ENCODE measurements around the gene PCBD1.

PCBD1 gene

DNA sequence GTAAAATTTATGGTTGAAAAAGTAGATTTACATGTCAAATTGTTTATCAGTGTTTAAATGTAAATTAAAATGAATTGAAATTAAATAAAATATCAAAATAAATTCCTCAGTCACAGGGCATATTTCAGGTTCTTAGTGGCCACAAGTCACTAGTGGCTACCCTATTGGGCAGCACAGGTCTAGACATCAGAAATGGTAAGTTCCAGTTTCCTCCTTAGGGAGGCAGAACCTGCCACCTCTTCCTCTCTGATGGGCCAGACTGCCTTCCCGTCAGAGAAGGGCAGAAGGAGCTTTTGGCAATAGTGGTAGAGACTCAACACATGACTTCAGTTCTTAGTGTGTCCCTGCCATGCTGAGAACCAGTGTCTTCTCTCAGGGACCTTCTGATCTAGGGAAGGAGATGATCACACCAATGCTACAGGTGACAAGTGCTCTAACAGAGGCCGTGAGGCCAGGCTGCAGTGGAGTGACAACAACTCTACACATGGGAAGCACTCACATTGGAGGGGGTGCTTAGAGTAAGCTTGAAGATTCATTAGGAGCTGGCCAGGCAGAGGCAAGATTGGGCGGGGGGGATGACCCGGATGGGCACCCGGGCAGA lies 14.4 kb upstream of the PCBD1 start:
- no peak for DNase-seq (ENCODE audit: low read depth in 2 of 2)

DNA sequence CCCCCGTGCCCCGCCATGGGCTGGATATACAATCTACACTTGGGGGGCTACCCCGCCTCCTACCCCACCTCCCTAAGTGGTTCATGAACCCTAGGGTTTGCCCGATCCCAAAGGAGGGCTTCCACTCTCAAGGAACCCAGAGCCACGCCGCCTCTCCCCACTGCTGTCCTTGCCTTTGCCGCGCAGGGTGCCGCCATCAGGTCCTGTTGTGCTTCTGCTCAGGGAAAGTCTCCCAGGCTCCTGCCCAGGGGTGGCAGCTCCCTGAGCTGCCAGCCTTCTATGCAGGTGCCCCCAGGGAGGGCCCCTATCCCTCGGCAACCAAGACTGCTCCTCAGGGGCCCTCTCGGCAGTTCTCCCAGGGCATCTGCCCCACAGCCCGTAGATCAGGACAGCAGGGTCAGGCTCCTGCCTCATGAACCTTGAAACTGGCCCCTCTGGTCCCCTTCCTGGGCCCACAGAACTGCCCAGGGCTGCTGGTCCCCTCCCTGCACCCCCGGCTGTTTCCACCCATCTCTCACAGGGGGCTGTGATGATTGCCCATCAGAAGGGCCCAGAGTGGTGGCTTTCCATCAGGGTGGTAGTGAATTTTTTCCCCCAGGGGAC lies 13.0 kb upstream of the PCBD1 start:
- DNase-seq (ENCODE audit: low read depth in 2 of 2), result no peak

DNA sequence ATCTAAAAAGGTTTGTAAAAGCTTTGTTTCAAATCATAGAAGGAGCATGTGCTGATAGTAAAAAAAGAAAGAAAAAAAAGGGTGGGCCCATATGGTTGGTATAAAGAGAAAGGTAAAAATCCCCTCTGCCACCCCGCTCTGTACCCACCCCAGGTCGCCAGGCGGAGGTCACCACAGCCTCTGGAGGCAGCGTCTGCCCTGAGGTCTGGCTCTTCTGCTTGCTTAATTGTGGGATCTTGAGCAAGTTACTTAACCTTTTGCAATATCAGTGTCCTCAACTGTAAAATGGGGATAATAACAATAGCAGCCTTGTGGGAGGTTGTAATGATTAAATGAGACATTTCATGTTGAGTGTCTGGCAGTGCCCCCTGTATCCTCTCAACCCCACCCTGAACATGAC lies 10.7 kb upstream of the PCBD1 start:
- no peak for DNase-seq (ENCODE audit: low read depth in 2 of 2)

DNA sequence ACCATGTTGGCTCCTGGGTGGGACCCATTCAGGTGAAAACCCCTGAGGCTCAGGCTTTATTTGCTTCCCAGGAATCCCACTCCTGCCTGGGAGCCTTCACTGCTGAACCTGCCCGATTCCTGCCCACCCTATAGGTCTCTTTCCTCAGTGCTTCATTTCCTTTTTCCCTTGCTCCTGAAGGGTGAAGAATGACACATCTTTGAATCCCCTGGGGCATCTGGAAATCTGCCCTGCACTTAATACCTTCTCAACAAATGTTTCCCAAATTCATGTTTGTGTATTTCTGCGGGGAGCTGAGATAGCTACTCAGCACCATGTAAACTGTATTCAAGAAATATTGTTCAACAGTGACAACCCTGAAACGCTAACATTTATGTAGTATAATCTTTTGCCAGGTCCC lies 10.3 kb upstream of the PCBD1 start:
- DNase-seq (ENCODE audit: low read depth in 2 of 2), result no peak

DNA sequence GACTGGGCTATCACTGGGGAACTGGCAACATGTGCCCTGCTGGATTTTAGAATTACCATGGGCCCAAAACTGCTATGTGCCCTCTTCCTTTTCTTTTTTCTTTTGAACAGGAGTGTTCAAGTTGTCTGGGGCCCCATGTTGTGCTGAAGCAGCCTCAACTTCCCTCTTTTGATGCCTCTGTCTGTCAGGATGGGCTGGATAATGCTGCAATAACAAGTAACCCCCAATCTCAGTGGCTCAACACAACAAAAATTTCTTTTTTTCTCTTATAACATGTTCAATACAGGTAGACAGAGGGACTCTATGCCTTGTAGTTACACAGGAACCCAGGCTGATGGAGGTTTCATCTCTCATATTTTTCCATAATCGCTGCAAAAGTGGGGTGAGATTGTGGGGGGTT lies 8.2 kb upstream of the PCBD1 start:
- no peak for DNase-seq (ENCODE audit: low read depth in 2 of 2)

DNA sequence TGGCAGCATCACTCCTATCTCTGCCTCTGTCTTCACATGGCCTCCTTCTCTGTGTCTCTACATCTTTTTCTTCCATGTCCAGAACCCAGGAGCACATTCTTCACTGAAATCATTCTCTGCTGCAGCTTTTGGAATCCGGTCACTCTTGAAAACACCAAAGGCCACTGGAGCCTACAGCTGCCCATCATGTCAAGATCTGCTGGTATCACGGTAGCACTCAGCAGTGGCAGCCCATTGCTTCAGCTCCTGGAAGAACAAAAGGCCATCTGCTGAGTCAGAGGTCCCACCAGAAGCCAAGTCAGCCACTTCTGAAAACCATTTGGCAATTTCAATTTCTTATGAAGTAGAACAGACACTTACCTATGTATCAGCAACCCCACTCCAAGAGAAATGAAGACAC lies 6.1 kb upstream of the PCBD1 start:
- DNase-seq (ENCODE audit: low read depth in 2 of 2), result no peak

DNA sequence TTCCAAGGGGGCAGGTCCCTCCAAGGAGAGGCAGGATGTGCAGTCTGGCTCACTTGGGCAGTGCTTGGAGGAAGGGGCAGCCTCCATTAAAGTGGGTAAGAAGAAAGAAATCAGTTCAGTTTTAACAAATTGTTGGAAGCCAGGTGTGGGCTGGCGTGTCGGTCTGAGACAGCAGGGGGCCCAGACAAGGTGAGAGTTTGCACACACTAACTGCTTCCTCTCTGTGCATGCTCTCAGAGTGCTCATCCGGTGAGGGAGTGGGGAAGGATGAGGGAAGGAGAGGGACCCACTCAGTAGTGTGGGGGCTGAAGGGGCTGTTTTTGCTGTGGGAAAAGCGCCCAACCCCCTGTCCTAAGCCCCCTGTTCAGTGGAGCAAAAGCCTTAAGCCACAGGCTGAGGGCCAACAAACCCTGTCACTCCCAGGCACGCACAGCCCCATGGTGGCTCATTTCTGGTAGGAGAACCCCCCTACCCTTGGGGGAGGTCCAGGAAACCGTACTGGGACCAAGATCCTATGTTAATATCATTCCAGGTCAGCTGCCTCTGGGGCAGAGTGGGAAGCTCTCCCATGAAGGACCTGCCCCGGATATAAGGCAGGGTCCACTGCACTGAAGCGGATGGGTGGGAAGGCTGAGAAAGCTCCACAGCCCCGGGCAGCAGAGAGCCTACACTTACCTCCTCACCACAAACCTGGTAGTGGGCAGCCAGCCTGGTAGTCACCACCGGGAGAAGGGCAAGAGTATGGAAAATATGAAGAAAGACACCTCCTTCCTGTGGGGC lies 5.1 kb upstream of the PCBD1 start:
- no peak for DNase-seq (ENCODE audit: low read depth in 2 of 2)

DNA sequence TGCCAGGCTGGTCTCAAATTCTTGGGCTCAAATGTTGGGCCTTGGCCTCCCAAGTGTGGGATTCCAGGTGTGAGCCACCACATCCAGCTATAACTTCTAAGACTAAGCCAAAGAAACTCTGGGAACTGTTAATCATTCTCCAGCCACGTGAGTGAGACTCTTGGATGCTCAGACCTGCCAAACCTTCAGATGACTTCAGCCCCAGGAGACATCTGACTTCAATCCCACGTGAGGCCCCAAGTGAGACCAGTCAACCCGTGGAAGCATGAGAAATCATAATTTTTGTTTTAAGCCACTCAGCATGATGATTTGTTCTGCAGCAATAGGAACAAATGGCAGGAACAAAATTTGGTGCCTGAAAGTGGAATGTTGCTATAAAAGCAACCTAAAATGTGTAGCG lies 4.3 kb upstream of the PCBD1 start:
- DNase-seq (ENCODE audit: low read depth in 2 of 2), result no peak

DNA sequence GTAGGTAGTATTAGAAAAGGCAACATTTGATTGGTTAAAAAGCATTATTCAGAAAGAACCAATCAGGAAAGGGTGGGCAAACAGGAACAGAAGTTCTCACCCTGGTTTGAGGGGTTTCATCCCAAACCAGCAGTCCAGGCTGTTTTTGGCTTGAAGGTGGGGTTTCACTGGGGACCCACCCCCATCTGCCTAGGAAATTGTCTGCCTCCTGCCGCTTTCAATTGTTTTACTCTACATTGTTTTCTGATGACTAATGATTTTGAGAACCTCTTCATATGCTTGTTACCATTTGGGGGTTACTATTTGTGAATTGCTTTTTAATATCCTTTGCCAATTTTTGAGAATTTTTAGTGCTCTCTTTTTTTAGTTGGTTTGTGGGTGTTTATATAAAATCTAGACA lies 3.3 kb upstream of the PCBD1 start:
- no peak for DNase-seq (ENCODE audit: low read depth in 2 of 2)

DNA sequence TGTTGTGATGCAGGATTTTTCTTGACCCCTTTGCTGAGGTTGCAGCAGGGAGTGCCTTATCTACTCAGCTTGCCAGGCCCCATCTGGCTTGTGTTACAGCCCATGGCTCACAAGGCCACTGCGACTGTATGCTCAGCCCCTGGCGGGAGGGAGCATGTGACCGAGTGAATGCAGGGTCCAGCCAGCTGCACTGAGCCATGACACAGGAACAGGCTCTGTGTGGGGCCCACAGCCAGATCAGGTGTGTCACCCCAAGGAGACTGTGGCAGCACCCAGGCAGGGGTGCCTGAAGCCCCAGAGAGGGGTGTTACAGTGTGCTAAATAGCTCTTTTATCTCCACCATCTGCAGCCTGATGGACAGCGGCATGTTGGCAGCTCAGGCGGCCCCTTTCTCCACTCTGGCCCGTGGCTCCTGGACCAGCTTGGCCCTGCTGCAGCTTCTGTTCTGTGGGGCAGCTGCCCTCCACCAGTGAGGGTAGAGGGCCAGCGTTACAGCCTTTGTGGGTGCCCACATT lies 2.6 kb upstream of the PCBD1 start:
- no peak for DNase-seq (ENCODE audit: low read depth in 2 of 2)

DNA sequence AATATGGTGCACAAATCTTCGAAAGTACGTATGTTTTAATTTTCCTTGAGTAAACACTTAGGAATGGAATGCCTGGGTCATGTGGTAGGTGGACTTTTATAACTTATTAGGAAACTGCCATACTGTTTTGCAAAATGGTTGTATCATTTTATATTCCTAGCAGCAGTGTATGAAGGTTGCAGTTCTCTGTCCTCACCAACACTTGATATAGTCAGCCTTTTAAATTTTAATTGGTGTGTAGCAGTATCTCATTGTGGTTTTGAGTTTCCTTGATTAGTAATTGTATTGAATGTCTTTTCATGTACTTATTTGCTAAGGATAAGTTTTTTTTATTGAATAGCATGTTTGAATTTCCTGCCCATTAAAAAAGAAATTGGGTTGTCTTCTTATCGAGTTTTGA lies 926 bp upstream of the PCBD1 start:
- DNase-seq (ENCODE audit: low read depth in 2 of 2), result no peak

DNA sequence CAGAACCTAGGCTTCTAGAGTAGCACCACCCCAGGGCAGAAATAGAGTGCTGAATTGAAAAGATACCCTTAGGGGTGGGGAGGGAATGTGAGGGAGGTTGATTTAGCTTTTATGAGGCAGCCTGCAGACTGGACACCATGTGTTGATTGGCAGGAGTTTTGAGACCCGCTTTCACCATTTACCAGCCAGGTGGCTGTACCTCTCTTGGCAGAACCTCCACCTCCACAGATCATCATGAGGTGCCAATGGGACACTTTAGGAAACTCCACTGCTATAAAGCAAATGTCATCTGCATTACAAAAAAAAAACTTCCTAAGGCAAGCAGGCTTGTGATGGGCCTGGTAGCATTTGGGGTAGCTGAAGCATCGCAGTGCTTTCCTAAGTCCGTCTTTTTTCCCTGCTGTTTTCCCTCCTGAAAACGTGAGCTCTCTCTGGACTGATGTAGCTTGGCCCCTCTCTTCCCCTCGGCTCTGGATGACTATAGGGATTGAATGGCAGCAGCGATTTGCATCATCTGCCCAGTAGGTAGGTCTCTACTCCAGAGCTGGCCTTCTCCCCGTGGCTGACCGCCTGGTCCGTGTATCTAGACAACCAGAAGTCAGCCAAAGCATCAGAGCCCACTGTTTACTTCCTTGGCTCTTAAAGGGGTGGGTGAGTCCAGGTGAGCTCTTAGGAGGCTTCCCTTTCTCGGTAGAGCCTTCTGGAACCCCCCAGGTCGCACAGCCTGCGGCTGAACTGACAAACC lies 1.3 kb downstream of the PCBD1 start:
- DNase-seq (ENCODE audit: low read depth in 2 of 2), result no peak

DNA sequence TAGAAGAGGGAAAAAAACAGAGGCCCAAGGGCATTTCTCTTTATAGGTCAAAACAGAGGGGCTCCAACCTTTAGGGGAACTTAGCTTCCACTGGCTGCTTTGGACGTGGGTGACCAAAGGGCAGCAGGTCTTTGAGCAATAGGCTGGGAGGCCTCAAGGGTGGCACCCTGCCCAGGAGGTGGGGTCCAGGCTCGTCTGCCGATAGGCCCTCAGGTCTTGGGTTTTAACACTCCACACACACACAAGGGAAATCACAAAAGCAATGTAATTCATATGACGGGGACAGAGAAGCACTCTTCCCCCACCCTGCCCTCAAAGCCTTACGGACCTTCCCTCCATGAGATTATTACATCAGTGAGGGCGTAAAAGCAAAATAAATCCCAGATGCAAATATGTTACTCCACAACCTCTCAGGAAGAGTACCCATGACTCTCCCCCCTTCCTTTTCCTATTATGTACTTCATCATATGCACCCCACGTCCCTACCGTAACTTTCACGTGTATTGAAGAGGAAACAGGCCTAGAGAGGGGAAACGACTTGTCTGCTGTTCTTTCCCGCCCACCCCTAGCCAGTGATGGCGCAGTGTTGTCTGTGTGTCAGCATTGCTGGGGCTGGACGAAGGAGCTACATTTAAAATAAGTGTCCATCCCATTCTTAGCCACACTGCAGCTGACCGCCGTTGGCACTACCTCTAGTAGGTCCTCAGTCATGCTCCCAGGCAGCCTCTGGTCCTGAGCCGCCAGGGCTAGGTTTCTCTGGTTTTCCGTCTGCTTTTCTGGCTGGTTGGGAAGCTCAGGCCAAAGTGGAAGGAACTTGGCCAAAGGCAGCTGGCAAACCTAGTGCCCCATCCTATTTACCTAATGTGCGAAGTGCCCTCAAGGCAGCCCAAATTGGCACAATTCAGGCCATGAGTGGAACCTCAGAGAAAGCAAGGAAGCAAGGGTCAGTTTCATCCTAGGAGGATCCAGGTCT lies 2.1 kb downstream of the PCBD1 start:
- no peak for DNase-seq (ENCODE audit: low read depth in 2 of 2)

DNA sequence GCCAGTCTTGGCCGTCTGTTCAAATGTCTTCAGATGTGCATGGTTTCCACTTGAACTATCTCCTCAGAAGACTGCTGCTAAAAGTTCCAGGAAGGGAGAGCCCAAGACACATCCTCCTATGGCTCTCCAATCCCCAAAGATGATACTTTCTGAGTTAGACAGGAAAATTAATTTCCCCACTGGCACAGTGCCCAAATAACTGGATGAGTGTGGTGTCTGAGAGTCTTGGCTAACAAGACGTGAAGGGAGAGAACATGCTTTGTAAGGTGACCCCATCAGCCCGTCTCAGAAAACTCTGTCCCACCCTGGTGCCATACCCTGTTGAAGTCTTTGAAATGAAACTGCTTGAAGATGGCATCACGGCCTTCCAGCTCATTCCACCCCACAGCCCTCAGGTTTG lies 2.9 kb downstream of the PCBD1 start:
- DNase-seq (ENCODE audit: low read depth in 2 of 2), result no peak

DNA sequence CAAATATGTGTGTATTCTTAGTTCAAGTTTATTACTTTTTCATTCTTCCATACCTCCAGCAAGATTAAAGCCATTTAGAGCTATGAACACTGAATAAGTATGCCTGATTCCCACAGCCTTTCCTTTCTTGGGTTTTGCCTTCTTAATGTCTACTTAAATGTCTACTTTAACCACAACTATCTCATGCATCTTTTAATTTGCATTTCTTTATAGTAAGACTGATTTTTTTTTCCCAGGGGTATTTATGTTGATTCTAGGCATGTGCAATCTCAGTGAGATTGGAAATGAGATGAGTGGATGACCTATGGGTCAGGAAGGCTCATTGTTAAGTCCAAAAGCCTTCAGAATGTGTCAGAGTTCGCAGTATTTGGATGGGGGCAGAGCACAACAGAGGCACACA lies 3.6 kb downstream of the PCBD1 start:
- DNase-seq (ENCODE audit: low read depth in 2 of 2), result no peak

DNA sequence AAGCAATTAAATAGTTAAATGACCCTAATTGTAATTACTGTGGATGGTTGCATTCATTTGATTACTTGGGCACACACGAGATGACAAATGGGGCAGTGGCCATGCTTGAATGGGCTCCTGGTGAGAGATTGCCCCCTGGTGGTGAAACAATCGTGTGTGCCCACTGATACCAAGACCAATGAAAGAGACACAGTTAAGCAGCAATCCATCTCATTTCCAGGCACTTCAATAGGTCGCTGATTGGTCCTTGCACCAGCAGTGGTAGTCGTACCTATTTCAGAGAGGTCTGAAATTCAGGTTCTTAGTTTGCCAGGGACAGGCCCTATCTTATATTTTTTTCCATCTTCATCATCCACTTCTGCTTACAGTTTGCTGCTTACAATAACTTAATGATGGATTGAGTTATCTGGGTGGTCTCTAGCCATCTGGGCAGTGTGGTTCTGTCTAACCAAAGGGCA lies 8.3 kb downstream of the PCBD1 start:
- peak; percentile 50 to 61 for DNase-seq (ENCODE audit: low read depth in 2 of 2)

DNA sequence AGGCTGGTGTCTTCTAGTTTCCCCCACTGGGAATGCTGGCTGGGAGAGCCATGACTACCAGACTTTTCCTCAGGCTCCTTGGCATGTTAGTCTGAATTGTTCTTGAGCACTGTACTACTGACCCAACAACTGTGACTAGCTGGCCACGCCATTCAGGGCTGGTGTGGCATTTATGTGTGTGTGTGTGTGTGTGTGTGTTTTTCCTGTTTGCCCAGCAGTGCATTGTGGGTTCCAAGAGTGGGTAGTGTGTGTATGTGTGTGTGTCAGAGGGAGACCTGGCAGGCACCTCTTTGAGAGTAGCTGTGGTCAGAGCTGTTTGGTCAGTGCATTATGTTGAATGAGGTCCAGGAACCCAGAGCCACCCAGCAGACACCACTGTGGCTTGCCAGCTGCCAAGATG lies 9.2 kb downstream of the PCBD1 start:
- DNase-seq (ENCODE audit: low read depth in 2 of 2), result no peak

DNA sequence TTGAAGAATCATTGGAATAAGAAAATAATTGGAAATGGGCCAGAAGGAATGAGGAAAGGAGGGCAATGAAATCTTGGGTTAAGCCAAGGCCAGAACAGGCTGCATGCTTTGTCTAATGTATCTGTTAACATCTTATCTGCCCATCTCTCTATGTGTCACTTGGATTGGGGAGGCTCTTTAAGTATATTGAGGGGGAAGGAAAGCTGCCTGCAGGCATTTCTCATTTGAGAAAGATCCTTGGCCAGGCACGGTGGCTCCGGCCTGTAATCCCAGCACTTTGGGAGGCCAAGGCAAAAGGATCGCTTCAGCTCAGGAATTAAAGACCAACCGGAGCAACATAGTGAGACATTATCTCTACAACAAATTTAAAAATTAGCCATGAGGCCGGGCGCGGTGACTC lies 14.3 kb downstream of the PCBD1 start:
- DNase-seq (ENCODE audit: low read depth in 2 of 2), result no peak

DNA sequence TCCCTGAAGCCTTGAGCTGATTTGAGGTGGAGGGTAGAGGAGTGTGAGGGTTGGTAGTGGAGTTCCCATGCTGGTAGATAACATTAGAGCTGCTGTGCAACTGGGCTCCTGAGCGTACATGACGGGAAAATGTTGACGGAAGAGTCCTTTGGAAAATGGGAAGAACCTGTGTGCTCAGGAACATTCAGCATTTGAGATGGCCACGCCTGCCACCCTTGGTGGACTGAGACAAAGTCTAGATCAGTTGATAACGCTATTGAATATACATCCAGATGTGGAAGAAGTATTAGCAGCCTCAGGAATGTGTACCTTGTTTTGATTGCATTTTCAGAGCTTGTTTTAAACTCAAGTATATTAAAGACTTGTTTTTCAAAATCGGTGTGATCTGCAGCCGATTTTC lies 16.1 kb downstream of the PCBD1 start:
- DNase-seq (ENCODE audit: low read depth in 2 of 2), result no peak

DNA sequence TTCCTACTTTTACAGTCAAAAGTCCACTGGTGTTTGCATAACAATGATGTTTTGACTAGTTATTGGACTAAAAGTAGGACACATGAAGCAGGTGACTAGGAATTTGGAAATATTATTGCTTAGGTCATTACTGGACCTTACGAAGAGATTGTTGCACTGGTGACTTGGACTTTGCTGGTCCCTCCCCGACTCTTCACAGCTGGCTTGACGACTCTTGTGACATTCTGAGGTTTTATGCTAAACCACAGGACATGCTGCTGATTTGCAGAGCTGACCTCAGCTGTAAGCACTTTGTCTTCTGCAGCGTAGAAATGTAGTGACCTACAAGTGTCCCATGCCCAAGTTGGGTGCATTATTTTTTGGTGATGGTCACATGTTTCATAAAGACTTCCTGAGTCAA lies 21.9 kb downstream of the PCBD1 start:
- DNase-seq (ENCODE audit: low read depth in 2 of 2), result no peak

DNA sequence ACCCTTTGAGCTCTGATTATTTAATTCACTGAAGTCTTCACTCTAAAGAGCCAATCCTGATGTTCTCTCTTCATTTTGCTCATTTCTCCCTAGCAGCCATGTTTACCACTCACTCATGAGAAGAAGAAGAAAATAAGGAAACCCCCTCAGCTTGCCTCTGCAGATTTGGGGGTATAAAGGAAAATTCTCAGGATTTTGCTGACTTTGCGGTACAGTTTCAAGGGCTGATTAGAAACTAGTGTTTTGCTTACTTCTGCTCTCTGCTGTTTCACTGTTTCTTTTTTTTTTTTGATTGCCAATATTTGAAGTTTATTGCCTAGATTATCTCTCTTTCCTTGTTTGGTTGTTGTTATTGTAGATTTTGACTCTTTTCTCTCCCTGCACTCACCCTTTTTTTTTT lies 23.4 kb downstream of the PCBD1 start:
- no peak for DNase-seq (ENCODE audit: low read depth in 2 of 2)
